ENCODE results near the gene TAOK1. TPM values are rescaled to one million over a fixed set of nuclear protein-coding genes. Genes with fewer than 3 reads are reported as not detected.
"Not testable (repeated sequence)": the region's sequence is repeated elsewhere in the genome, so short reads cannot be mapped to it uniquely, and the experiment has no call there.

Gene TAOK1
- 32.3 TPM for polyA plus RNA-seq (ENCODE audit: insufficient read length)

- DNase-seq (ENCODE audit: low read depth), result peak; percentile 99
These were observed at the start of gene TAOK1 for GRCh38 chr17:29389982-29390850. Gene TAOK1 (plus strand): TSS chr17:29390363. CDS start chr17:29451549, 61,186 bp downstream.

- no peak for DNase-seq (ENCODE audit: low read depth)
These were observed 48.4 kb upstream of the TAOK1 start for GRCh38 chr17:29341726-29342125.

GRCh38 chr17:29342158-29342765, 47.9 kb upstream of the TAOK1 start:
- DNase-seq (ENCODE audit: low read depth), result no peak

- no peak for DNase-seq (ENCODE audit: low read depth)
These were observed 45.8 kb upstream of the TAOK1 start for GRCh38 chr17:29344201-29344856.

- DNase-seq (ENCODE audit: low read depth), result no peak
These were observed 45.1 kb upstream of the TAOK1 start for GRCh38 chr17:29345066-29345465.

GRCh38 chr17:29345470-29345869, 44.7 kb upstream of the TAOK1 start:
- DNase-seq (ENCODE audit: low read depth), result not testable (repeated sequence)

GRCh38 chr17:29346462-29346861, 43.7 kb upstream of the TAOK1 start:
- no peak for DNase-seq (ENCODE audit: low read depth)

- DNase-seq (ENCODE audit: low read depth), result no peak
These were observed 42.1 kb upstream of the TAOK1 start for GRCh38 chr17:29347831-29348629.

- DNase-seq (ENCODE audit: low read depth), result no peak
These were observed 40.8 kb upstream of the TAOK1 start for GRCh38 chr17:29349409-29349808.

- DNase-seq (ENCODE audit: low read depth), result no peak
These were observed 38.0 kb upstream of the TAOK1 start for GRCh38 chr17:29352146-29352545.

GRCh38 chr17:29357232-29357631, 32.9 kb upstream of the TAOK1 start:
- DNase-seq (ENCODE audit: low read depth), result no peak

GRCh38 chr17:29357821-29358232, 32.3 kb upstream of the TAOK1 start:
- DNase-seq (ENCODE audit: low read depth), result no peak

GRCh38 chr17:29358416-29358815, 31.7 kb upstream of the TAOK1 start:
- no peak for DNase-seq (ENCODE audit: low read depth)

- no peak for DNase-seq (ENCODE audit: low read depth)
These were observed 30.4 kb upstream of the TAOK1 start for GRCh38 chr17:29359777-29360176.

- DNase-seq (ENCODE audit: low read depth), result no peak
These were observed 26.4 kb upstream of the TAOK1 start for GRCh38 chr17:29363716-29364115.

GRCh38 chr17:29364691-29365090, 25.5 kb upstream of the TAOK1 start:
- no peak for DNase-seq (ENCODE audit: low read depth)

- DNase-seq (ENCODE audit: low read depth), result no peak
These were observed 22.0 kb upstream of the TAOK1 start for GRCh38 chr17:29368161-29368560.

GRCh38 chr17:29368926-29369325, 21.2 kb upstream of the TAOK1 start:
- DNase-seq (ENCODE audit: low read depth), result no peak

GRCh38 chr17:29369831-29370735, 20.1 kb upstream of the TAOK1 start:
- DNase-seq (ENCODE audit: low read depth), result peak; percentile 53

GRCh38 chr17:29376667-29377270, 13.4 kb upstream of the TAOK1 start:
- no peak for DNase-seq (ENCODE audit: low read depth)

Measured in forelimb muscle (tissue), 1 donor.